Activated naive CD4-positive, alpha-beta T cell treated with anti-CD3 and anti-CD28 coated beads, Interleukin-2, amount 10 ng/mL, durations not matched to agents 7 days and 5 days (primary cell): ENCODE data around the gene SPTBN2.
"Not testable (repeated sequence)": the region's sequence is repeated elsewhere in the genome, so short reads cannot be mapped to it uniquely, and the experiment has no call there.

Experiments used
- CTCF ChIA-PET: fragments of 350-600 bp; sonication (Branson Sonifier 250); formaldehyde crosslinking; loops from one replicate; lab custom pipeline; 2021; ENCODE audit warnings: antibody characterized with exemption; lab: Charles Lee
- DNase-seq: peaks from one replicate; pipeline ENCODE4 v3.0.0-alpha.2; 2020
- H3K27ac Mint-ChIP-seq: one replicate; pipeline ENCODE4 v1.8.0; 2021; ENCODE audit warnings: mild to moderate bottlenecking, moderate library complexity, mixed read lengths
- H3K27me3 Mint-ChIP-seq: one replicate; pipeline ENCODE4 v1.8.0; 2021; ENCODE audit warnings: mild to moderate bottlenecking, mixed read lengths
- H3K36me3 Mint-ChIP-seq: one replicate; pipeline ENCODE4 v1.8.0; 2021; ENCODE audit warnings: mixed read lengths
- H3K4me1 Mint-ChIP-seq: one replicate; pipeline ENCODE4 v1.8.0; 2021; ENCODE audit warnings: mixed read lengths
- H3K4me3 Mint-ChIP-seq: one replicate; pipeline ENCODE4 v1.8.0; 2021; ENCODE audit warnings: mild to moderate bottlenecking, moderate library complexity, mixed read lengths
- H3K9me3 Mint-ChIP-seq: one replicate; pipeline ENCODE4 v1.8.0; 2021; ENCODE audit warnings: mixed read lengths

Gene SPTBN2

DNA sequence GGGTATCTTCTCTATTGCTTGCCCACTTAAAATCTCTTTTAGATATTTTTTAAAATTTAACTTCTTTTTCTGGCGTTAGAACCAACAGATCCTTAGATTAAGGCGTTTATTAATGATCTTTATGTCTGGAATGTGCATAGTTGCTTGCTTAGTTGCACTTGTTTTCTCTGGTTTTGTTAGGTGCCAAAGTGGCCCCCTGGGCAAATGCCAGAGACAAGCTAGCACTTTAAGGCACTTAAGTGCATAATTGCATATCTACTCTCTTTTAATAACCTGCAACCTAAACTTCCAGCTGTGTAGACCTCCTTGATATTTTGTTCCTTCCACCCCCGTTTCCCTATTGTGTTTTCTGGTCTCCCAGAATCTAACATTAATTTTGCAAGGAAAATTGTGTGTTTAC is 87.2 kb downstream of the SPTBN2 start:
- H3K36me3 Mint-ChIP-seq = peaks cover 90% of the 10 kb centered on the region
- no peaks in the 10 kb centered on the region for H3K27me3 Mint-ChIP-seq
- no peaks in the 10 kb centered on the region for H3K9me3 Mint-ChIP-seq
- no peak for DNase-seq
- H3K4me1 Mint-ChIP-seq = peaks cover 87% of the 10 kb centered on the region
- no peak overlapping the region for H3K27ac Mint-ChIP-seq
- CTCF ChIA-PET = interaction anchor here (0.9 kb wide), 1 partner anchor 37 kb away, joined by 3 read pairs; no protein-coding TSS in a partner anchor
- peak overlapping the region; percentile 62 for H3K4me3 Mint-ChIP-seq

DNA sequence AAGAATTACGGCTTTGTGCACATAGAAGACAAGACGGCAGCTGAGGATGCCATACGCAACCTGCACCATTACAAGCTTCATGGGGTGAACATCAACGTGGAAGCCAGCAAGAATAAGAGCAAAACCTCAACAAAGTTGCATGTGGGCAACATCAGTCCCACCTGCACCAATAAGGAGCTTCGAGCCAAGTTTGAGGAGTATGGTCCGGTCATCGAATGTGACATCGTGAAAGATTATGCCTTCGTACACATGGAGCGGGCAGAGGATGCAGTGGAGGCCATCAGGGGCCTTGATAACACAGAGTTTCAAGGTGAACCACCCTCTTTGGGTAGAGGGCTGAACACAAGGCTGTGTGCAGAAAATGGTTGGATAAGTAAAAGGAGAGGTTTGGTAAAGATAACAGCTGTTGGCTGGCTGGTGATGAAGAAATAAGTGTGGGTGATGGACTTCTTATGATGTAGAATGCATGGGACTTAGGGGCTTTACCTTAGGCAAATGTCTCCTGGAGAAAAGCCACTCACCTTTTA is 89.1 kb downstream of the SPTBN2 start:
- peak overlapping the region; percentile 96 for H3K27ac Mint-ChIP-seq
- DNase-seq, H3K27me3 Mint-ChIP-seq, H3K9me3 Mint-ChIP-seq: not testable (repeated sequence)
- H3K4me1 Mint-ChIP-seq = peaks cover 76% of the 10 kb centered on the region
- peak overlapping the region; percentile 94 for H3K4me3 Mint-ChIP-seq
- CTCF ChIA-PET = interaction anchor here (1.3 to 1.6 kb wide), 2 partner anchors 9 to 39 kb away, joined by 4 to 6 read pairs; no protein-coding TSS in a partner anchor
- H3K36me3 Mint-ChIP-seq = peaks cover 72% of the 10 kb centered on the region

DNA sequence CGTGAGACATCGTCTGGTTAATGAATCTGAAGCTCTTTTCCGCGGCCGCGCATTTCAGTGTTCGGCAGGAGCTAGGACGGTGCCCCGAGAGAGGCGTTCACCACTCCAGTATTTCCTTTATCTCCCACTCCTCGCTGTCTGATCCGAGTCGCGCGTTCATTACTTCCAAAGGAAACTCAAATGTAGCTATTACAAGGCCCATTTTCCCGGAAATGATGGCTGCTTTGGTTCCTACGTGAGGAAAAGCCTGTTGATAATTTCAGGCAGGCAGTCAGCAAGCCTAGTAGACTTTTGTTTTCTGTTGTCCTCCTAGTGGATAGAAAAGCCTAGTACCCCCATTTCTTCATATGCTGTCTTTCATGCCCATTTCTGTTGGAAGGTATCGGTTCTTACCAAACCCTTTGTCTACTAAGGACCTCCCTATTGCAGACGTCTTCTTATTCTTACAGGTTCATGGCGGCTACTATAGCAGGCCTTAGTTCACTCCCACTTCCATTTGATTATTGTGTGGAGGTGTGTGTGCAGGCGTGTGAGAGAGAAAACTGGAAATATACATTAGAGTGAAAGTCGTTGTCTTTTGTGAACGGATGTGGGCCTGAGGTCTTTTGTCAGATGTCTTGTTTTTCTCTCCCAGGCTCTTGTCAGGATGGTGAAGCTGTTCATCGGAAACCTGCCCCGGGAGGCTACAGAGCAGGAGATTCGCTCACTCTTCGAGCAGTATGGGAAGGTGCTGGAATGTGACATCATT is 89.8 kb downstream of the SPTBN2 start:
- peak; percentile 51 for DNase-seq
- peaks cover 72% of the 10 kb centered on the region for H3K36me3 Mint-ChIP-seq
- H3K27ac Mint-ChIP-seq = peak overlapping the region; percentile 96
- no peaks in the 10 kb centered on the region for H3K9me3 Mint-ChIP-seq
- peaks cover 72% of the 10 kb centered on the region for H3K4me1 Mint-ChIP-seq
- H3K4me3 Mint-ChIP-seq = peak overlapping the region; percentile 94
- CTCF ChIA-PET = interaction anchor here (0.9 to 1.3 kb wide), 4 partner anchors 8 to 199 kb away, joined by 3 to 7 read pairs (median 4); no protein-coding TSS in a partner anchor
- H3K27me3 Mint-ChIP-seq = no peaks in the 10 kb centered on the region

DNA sequence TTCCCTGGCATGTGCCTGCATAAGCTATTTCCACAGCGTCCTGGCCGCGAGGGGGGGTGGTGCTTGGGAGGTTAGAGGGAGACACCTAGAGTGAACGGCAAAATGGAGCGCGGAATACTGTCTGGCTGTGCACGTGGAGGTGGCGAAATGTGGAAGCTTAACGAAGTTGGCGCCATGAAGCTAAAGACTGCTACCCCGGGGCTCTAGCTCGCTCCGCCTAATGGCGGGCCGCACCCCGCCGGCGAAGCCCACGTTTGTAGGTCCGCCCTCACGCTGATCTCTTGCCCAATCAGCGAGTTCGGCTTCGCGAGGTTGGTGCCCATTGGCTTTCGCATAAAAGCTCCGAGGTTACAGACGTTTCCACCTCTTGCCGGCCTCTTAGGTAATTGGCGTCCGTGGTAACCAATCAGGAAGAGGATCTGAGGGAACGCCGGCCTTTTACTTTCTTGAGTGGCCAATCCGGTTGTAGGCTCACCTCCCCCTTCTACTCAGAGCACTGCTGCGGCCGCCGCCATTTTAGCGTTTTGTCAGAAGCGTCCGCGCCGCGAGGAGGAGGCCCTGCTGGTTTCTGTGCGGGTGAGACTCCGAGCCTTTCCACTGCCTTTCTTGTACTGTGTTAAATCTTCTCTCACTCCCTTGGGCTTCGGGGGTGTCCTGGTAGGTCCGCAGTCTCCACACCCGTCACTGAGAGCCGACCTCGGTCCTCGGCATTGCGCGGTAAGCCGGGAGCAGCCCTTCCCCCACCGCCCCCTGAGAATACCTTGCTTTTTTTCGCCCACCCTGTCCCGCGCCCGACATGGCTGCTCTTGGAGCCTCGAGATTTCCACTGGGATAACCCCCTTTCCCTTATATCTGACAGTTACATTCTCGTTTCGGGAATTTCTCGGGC is 90.6 kb downstream of the SPTBN2 start, which contains the start of gene RBM4:
Gene RBM4 (plus strand): TSS at position 527 of the 889 bp plus-strand sequence. CDS start 1,009 bp downstream, outside the sequence.
- H3K36me3 Mint-ChIP-seq = peaks cover 67% of the 10 kb centered on the region

DNA sequence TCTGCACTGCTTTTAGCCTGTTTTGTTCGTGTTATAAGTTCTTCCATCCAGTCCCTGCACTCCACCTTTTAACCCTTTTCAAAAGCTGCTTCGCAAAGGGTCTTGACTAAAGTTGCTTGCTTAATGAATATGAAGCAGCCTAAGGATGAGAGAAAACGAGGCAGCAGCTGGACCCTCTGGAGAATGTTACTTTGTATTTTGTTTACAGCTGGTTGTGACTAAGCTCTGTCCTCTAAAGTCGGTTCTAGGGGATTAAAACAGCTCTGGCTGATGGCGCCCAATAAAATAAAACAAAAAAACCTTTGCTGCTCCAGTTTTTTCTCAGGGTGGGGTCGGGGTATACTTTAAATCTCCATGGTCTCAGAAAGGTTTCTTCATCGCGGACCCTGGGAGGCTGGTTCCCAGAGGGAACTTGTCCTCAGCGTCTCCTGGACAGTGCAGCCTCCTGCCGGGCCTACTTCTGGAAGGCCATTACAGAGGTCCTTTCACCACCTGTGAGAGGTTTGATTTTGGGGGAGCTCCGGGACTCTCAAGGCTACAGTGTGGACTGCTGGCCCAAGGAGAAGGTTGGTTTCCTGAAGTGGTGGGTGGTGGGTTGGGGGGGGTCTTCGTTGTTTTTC is 91.3 kb downstream of the SPTBN2 start:
- H3K27ac Mint-ChIP-seq = peak overlapping the region; percentile 96
- CTCF ChIA-PET = interaction anchor here (0.7 to 1.9 kb wide), 7 partner anchors 9 to 92 kb away, joined by 3 to 10 read pairs (median 5); partner anchors contain the start of genes RBM14, RBM4B and ZDHHC24
- H3K4me1 Mint-ChIP-seq = peaks cover 57% of the 10 kb centered on the region
- no peaks in the 10 kb centered on the region for H3K27me3 Mint-ChIP-seq
- peak overlapping the region; percentile 94 for H3K4me3 Mint-ChIP-seq
- no peaks in the 10 kb centered on the region for H3K9me3 Mint-ChIP-seq
- DNase-seq = peak; percentile 21
- peaks cover 62% of the 10 kb centered on the region for H3K36me3 Mint-ChIP-seq

More for the DNA sequence above, 90.6 kb downstream of the SPTBN2 start, which contains the start of gene RBM4:
- no peaks in the 10 kb centered on the region for H3K27me3 Mint-ChIP-seq
- H3K4me3 Mint-ChIP-seq = peak within 1 kb of the TSS; percentile 94
- no peaks in the 10 kb centered on the region for H3K9me3 Mint-ChIP-seq
- CTCF ChIA-PET = interaction anchor here (0.6 to 1.9 kb wide), 12 partner anchors 8 to 608 kb away, joined by 3 to 10 read pairs (median 4); partner anchors contain the start of genes RBM14, RBM4B and ZDHHC24
- peaks cover 65% of the 10 kb centered on the region for H3K4me1 Mint-ChIP-seq
- peak within 1 kb of the TSS; percentile 96 for H3K27ac Mint-ChIP-seq
- DNase-seq = peak; percentile 98

DNA sequence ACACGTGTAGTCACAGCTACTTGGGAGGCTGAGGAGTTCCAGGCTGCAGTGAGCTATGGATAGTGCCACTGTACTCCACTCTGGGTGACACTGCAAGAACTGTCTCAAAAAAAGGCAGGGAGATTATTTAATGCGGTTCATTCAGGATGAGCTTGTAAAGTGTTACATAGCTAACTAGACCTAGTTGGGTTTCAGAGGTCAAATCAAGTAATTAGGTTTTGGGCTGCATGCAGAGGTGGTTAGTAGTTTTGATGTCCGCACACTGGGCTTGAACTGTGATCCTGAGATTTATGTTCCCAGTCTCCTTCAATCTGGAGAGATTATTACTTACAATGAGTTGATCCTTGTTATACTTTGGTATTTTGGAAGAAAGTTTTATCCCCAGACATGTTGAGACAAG is 92.6 kb downstream of the SPTBN2 start:
- no peak for DNase-seq
- H3K36me3 Mint-ChIP-seq = peaks cover 60% of the 10 kb centered on the region
- H3K4me3 Mint-ChIP-seq = no peak overlapping the region
- CTCF ChIA-PET = interaction anchor here (1.3 kb wide), 1 partner anchor 227 kb away, joined by 3 read pairs; no protein-coding TSS in a partner anchor
- no peaks in the 10 kb centered on the region for H3K9me3 Mint-ChIP-seq
- H3K27me3 Mint-ChIP-seq = no peaks in the 10 kb centered on the region
- H3K4me1 Mint-ChIP-seq = peaks cover 50% of the 10 kb centered on the region
- no peak overlapping the region for H3K27ac Mint-ChIP-seq
